Activated naive CD4-positive, alpha-beta T cell treated with anti-CD3 and anti-CD28 coated beads, Interleukin-2, amount 50 U/mL, for 16 hours (primary cell): Measurements from ENCODE around the gene SEBOX.
"Not testable (repeated sequence)": the region's sequence is repeated elsewhere in the genome, so short reads cannot be mapped to it uniquely, and the experiment has no call there.

ENCODE experiments used
- DNase-seq: peaks from one replicate; pipeline ENCODE4 v3.0.0-alpha.2; 2020

Gene SEBOX

GRCh38 chr17:28367641-28368305 lies 2.8 kb upstream of the SEBOX start:
- DNase-seq = no peak

- DNase-seq = no peak
These were observed 1.6 kb upstream of the SEBOX start for GRCh38 chr17:28366605-28367004.

GRCh38 chr17:28365487-28365886 lies 488 bp upstream of the SEBOX start:
- DNase-seq = no peak

- DNase-seq = no peak
These were observed 986 bp downstream of the SEBOX start for GRCh38 chr17:28363776-28364650.

- DNase-seq = no peak
These were observed 1.8 kb downstream of the SEBOX start for GRCh38 chr17:28363186-28363585.

GRCh38 chr17:28357901-28358197 lies 7.2 kb downstream of the SEBOX start:
- no peak for DNase-seq

- DNase-seq = peak; percentile 96
These were observed 7.7 kb downstream of the SEBOX start, which contains the start of gene POLDIP2 for GRCh38 chr17:28357061-28357900. Gene POLDIP2 (minus strand): TSS chr17:28357527. CDS start chr17:28357448, 79 bp downstream.

- DNase-seq = no peak
These were observed 14.7 kb downstream of the SEBOX start for GRCh38 chr17:28350271-28350670.

- no peak for DNase-seq
These were observed 16.0 kb downstream of the SEBOX start for GRCh38 chr17:28348979-28349378.

- no peak for DNase-seq
These were observed 17.6 kb downstream of the SEBOX start for GRCh38 chr17:28347261-28347891.

- no peak for DNase-seq
These were observed 18.2 kb downstream of the SEBOX start for GRCh38 chr17:28346746-28347246.

GRCh38 chr17:28346199-28346580 lies 18.8 kb downstream of the SEBOX start:
- no peak for DNase-seq

GRCh38 chr17:28345419-28346198 lies 19.4 kb downstream of the SEBOX start:
- no peak for DNase-seq

- DNase-seq = no peak
These were observed 20.5 kb downstream of the SEBOX start for GRCh38 chr17:28344435-28344901.

GRCh38 chr17:28344011-28344410 lies 21.0 kb downstream of the SEBOX start:
- no peak for DNase-seq

GRCh38 chr17:28343491-28343932 lies 21.5 kb downstream of the SEBOX start:
- DNase-seq = no peak

- DNase-seq = no peak
These were observed 22.7 kb downstream of the SEBOX start for GRCh38 chr17:28342313-28342712.

GRCh38 chr17:28341516-28341915 lies 23.5 kb downstream of the SEBOX start:
- DNase-seq = no peak

- no peak for DNase-seq
These were observed 24.6 kb downstream of the SEBOX start for GRCh38 chr17:28340374-28340773.

GRCh38 chr17:28339431-28339830 lies 25.6 kb downstream of the SEBOX start:
- DNase-seq = no peak

- not testable (repeated sequence) for DNase-seq
These were observed 26.2 kb downstream of the SEBOX start for GRCh38 chr17:28338769-28339212.
